Neuronal stem cell (in vitro differentiated cells): Measurements from ENCODE around the gene SUPT3H.

Experiments
- DNase-seq: peaks from one replicate; pipeline ENCODE4 v3.0.0-alpha.2; 2013; ENCODE audit warnings: low spot score
- H2AFZ ChIP-seq: one replicate; pipeline ENCODE4 v1.6.1; 2013; ENCODE audit warnings: mild to moderate bottlenecking, low read length, inconsistent platforms
- H2AK5ac ChIP-seq: 2 replicates; pipeline ENCODE4 v1.6.1; 2013; ENCODE audit warnings: low read depth, mild to moderate bottlenecking, inconsistent platforms, low read length, moderate library complexity, mixed read lengths
- H2BK120ac ChIP-seq: 2 replicates; pipeline ENCODE4 v1.6.1; 2013; ENCODE audit warnings: low read depth, mild to moderate bottlenecking, inconsistent platforms, low read length, moderate library complexity, mixed read lengths
- H2BK12ac ChIP-seq: one replicate; pipeline ENCODE4 v1.6.1; 2013; ENCODE audit warnings: low read length, inconsistent platforms
- H2BK15ac ChIP-seq: 2 replicates; pipeline ENCODE4 v1.6.1; 2013; ENCODE audit warnings: mild to moderate bottlenecking, low read length, inconsistent platforms, mixed read lengths
- H2BK5ac ChIP-seq: one replicate; pipeline ENCODE4 v1.6.1; 2013; ENCODE audit warnings: inconsistent platforms, mild to moderate bottlenecking, low read length, moderate library complexity
- H3K14ac ChIP-seq: one replicate; pipeline ENCODE4 v1.6.1; 2013; ENCODE audit warnings: low read length, inconsistent platforms
- H3K18ac ChIP-seq: 2 replicates; pipeline ENCODE4 v1.6.1; 2013; ENCODE audit warnings: low read length, inconsistent platforms
- H3K23ac ChIP-seq: 2 replicates; pipeline ENCODE4 v1.6.1; 2013; ENCODE audit warnings: low read depth, mild to moderate bottlenecking, mixed read lengths, low read length, inconsistent platforms; ENCODE audit not compliant: poor library complexity
- H3K27ac ChIP-seq: replicated peaks from 3 replicates; pipeline ENCODE4 v1.5.1; 2013; ENCODE audit warnings: low read length, inconsistent platforms
- H3K27me3 ChIP-seq, 3 experiments: 2 replicates each; pipeline ENCODE4 v1.6.1; 2013; ENCODE audit warnings: low read length in 3 of 3, mild to moderate bottlenecking in 2 of 3, inconsistent platforms in 1 of 3, low read depth in 1 of 3, mixed read lengths in 1 of 3, moderate library complexity in 1 of 3; ENCODE audit not compliant: control insufficient read depth in 3 of 3, insufficient read depth in 3 of 3
- H3K36me3 ChIP-seq, 2 donors: replicated peaks in 1 of 2; 2 replicates each; pipeline ENCODE4 v1.6.1; 2013; ENCODE audit warnings: low read length in 2 of 2; ENCODE audit not compliant: control insufficient read depth in 2 of 2, insufficient read depth in 2 of 2
- H3K4ac ChIP-seq: 2 replicates; pipeline ENCODE4 v1.6.1; 2013; ENCODE audit warnings: inconsistent platforms, mild to moderate bottlenecking, low read length, moderate library complexity
- H3K4me1 ChIP-seq, 2 donors: 1 replicate in 1 of 2; 2 replicates in 1 of 2; pipeline ENCODE4 v1.6.1; 2013; ENCODE audit warnings: low read length in 2 of 2, low read depth in 1 of 2; ENCODE audit not compliant: control insufficient read depth in 2 of 2, insufficient read depth in 1 of 2
- H3K4me2 ChIP-seq: one replicate; pipeline ENCODE4 v1.6.1; 2013; ENCODE audit warnings: mild to moderate bottlenecking, low read length, inconsistent platforms; ENCODE audit not compliant: insufficient read depth, poor library complexity, severe bottlenecking
- H3K4me3 ChIP-seq, 2 donors: 2 replicates each; pipeline ENCODE4 v1.5.1; 2013; ENCODE audit warnings: low read length in 2 of 2, mild to moderate bottlenecking in 2 of 2, inconsistent platforms in 1 of 2, moderate library complexity in 1 of 2
- H3K79me1 ChIP-seq: one replicate; pipeline ENCODE4 v1.6.1; 2013; ENCODE audit warnings: low read depth, mild to moderate bottlenecking, inconsistent platforms, low read length, moderate library complexity
- H3K9ac ChIP-seq: one replicate; pipeline ENCODE4 v1.6.1; 2013; ENCODE audit warnings: mild to moderate bottlenecking, low read depth, low read length, inconsistent platforms; ENCODE audit not compliant: poor library complexity
- H3K9me3 ChIP-seq, 2 donors: replicated peaks in 1 of 2; 2 replicates each; pipeline versions ENCODE3 to v1.6.1; 2013; ENCODE audit warnings: low read length in 2 of 2, mild to moderate bottlenecking in 2 of 2, inconsistent platforms in 1 of 2, low read depth in 1 of 2, mixed read lengths in 1 of 2, moderate library complexity in 1 of 2; ENCODE audit not compliant: control insufficient read depth in 2 of 2, insufficient read depth in 1 of 2
- H4K8ac ChIP-seq: one replicate; pipeline ENCODE4 v1.6.1; 2013; ENCODE audit warnings: low read depth, mild to moderate bottlenecking, inconsistent platforms, low read length, moderate library complexity
- H4K91ac ChIP-seq: one replicate; pipeline ENCODE4 v1.6.1; 2013; ENCODE audit warnings: low read length, low read depth, mild to moderate bottlenecking, inconsistent platforms; ENCODE audit not compliant: poor library complexity
- WGBS, 2 donors: extraction: QIAGEN DNeasy Blood & Tissue Kit; methylation state at CpG; one replicate each; pipeline ENCODE4 v1.1.7; 2013; ENCODE audit warnings: missing lambda C conversion rate in 2 of 2, mixed read lengths in 1 of 2; ENCODE audit not compliant: insufficient read length in 2 of 2, insufficient replicate concordance in 1 of 2; ENCODE audit errors: extremely low coverage in 2 of 2; 5-methylcytosine and 5-hydroxymethylcytosine counted together

SUPT3H gene

DNA sequence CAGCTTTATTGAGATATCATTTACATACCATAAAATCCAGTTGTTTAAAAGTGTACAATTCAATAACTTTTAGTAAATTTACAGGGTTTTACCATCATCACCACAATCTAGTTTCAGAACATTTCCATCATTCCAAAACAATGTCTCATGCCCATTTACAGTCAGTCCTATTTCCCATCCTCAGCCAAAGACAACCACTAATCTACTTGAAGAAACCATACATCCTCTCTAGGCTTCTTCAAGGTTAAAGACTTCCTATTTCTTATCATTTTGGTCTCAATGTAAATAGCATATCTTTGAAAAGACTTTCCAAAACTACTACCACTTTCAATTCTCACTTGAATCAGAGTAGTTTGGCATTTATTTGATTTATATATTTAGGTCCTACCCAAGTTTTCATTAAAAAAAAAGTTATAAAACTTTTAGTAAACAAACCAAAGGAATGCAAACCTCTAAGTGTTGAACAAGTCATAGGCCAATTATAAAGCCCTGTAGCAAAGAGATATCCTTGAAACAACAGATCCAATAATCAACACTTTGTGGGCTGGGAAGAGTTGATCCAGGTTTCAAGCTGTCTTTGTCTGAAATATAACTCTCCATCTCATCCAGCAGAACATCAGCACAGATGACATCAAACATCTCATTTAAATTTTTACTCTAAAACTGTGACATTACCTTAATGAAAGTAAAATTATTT lies 260.9 kb downstream of the SUPT3H start:
- H3K27ac ChIP-seq = no peak overlapping the region
- H2BK15ac ChIP-seq = no peak overlapping the region
- H3K23ac ChIP-seq = no peak overlapping the region
- H3K4ac ChIP-seq = no peak overlapping the region
- peaks cover 0 to 2% of the 10 kb centered on the region in 2 donors for H3K4me1 ChIP-seq
- DNase-seq = no peak
- H3K4me3 ChIP-seq = no peak overlapping the region
- H3K4me2 ChIP-seq = no peak overlapping the region
- H3K9ac ChIP-seq = no peak overlapping the region
- H3K14ac ChIP-seq = no peak overlapping the region
- no peak overlapping the region for H4K8ac ChIP-seq
- no peak overlapping the region for H2BK5ac ChIP-seq
- no peak overlapping the region for H2AK5ac ChIP-seq
- no peak overlapping the region for H2BK12ac ChIP-seq
- H2BK120ac ChIP-seq = no peak overlapping the region
- no peak overlapping the region for H4K91ac ChIP-seq
- H3K18ac ChIP-seq = no peak overlapping the region
- H3K36me3 ChIP-seq = no peaks in the 10 kb centered on the region
- no peaks in the 10 kb centered on the region for H3K79me1 ChIP-seq
- no peaks in the 10 kb centered on the region for H3K27me3 ChIP-seq
- no peak overlapping the region for H2AFZ ChIP-seq
- H3K9me3 ChIP-seq = no peaks in the 10 kb centered on the region

DNA sequence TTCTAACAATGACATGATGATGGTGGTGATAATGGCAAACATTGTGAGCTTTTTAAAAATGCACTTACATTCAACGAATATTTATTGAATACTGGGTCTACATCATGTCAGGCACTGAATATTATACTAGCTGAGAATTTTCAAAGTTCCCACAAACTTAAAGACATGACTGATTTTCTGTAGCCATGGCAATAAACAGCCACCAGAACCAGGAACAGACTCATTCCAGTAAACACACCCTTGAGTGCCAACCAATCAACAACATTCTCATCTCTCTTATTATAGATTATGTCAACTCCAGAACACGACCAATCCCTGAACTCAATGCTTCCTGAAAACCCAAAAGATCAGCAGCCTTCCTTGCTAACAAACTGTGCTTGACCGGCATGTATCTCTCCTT lies 262.0 kb downstream of the SUPT3H start:
- H3K79me1 ChIP-seq = no peaks in the 10 kb centered on the region
- peaks cover 0 to 2% of the 10 kb centered on the region in 2 donors for H3K4me1 ChIP-seq
- no peak overlapping the region for H4K8ac ChIP-seq
- H2BK120ac ChIP-seq = no peak overlapping the region
- WGBS, 2 donors = no CpG with 5 or more reads among the region's 3 CpGs
- no peak overlapping the region for H2BK12ac ChIP-seq
- H3K4me3 ChIP-seq = no peak overlapping the region
- no peak overlapping the region for H3K23ac ChIP-seq
- H4K91ac ChIP-seq = no peak overlapping the region
- no peak overlapping the region for H3K4ac ChIP-seq
- H2BK15ac ChIP-seq = no peak overlapping the region
- no peak overlapping the region for H3K9ac ChIP-seq
- no peak overlapping the region for H2AK5ac ChIP-seq
- no peak for DNase-seq
- no peaks in the 10 kb centered on the region for H3K36me3 ChIP-seq
- H3K27me3 ChIP-seq = no peaks in the 10 kb centered on the region
- H3K18ac ChIP-seq = no peak overlapping the region
- H2AFZ ChIP-seq = no peak overlapping the region
- H3K4me2 ChIP-seq = no peak overlapping the region
- no peak overlapping the region for H2BK5ac ChIP-seq
- H3K27ac ChIP-seq = no peak overlapping the region
- no peak overlapping the region for H3K14ac ChIP-seq
- H3K9me3 ChIP-seq = no peaks in the 10 kb centered on the region

DNA sequence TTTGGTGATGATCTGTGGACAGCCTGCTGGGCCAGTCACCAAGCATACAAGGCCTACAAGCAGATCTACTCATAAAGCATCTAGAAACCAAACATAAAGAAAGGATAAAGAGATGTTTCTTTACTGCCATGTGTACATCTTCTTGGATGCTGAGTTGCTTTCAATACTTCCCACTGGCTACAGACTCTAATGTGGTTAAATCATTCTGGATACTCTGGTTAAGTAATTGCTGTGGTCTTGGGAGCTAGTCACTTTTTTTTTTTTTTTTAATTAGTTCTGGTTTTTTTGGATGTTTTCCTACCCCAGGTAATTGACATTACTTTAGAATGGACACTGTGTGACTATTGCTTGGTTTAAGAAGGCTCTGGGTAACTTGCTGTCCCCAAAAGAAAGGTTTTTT lies 265.0 kb downstream of the SUPT3H start:
- H4K91ac ChIP-seq = no peak overlapping the region
- H3K9ac ChIP-seq = no peak overlapping the region
- no peaks in the 10 kb centered on the region for H3K27me3 ChIP-seq
- no peak overlapping the region for H3K14ac ChIP-seq
- H3K23ac ChIP-seq = no peak overlapping the region
- no peak overlapping the region for H2AK5ac ChIP-seq
- no peak for DNase-seq
- no peak overlapping the region for H3K4me3 ChIP-seq
- peaks cover 0 to 2% of the 10 kb centered on the region in 2 donors for H3K4me1 ChIP-seq
- H3K9me3 ChIP-seq = peaks cover 0 to 6% of the 10 kb centered on the region in 2 donors
- H2BK5ac ChIP-seq = no peak overlapping the region
- H4K8ac ChIP-seq = no peak overlapping the region
- no peaks in the 10 kb centered on the region for H3K79me1 ChIP-seq
- no peaks in the 10 kb centered on the region for H3K36me3 ChIP-seq
- no peak overlapping the region for H3K4ac ChIP-seq
- no peak overlapping the region for H2AFZ ChIP-seq
- no peak overlapping the region for H2BK12ac ChIP-seq
- no peak overlapping the region for H2BK15ac ChIP-seq
- no peak overlapping the region for H3K27ac ChIP-seq
- H3K4me2 ChIP-seq = no peak overlapping the region
- H3K18ac ChIP-seq = no peak overlapping the region
- no peak overlapping the region for H2BK120ac ChIP-seq

DNA sequence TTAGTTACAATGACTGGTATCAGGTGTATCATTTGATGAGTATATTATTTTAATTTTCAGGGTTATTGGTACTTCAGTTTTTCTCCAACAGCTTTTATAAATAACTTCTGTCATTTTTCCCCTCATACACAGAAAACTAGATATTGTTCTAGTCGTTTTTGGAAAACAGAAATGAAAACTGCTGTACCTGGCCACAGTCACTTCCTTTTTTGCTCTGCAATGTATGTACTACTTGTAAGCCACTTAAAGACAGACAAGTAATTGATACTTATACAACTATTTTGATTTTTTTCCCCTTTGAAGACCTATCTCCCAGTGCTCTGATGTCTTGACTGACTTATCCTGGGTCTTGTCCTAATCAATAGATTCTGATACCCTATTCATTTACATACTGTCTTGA lies 268.2 kb downstream of the SUPT3H start:
- no peaks in the 10 kb centered on the region for H3K27me3 ChIP-seq
- no peak overlapping the region for H3K9ac ChIP-seq
- H3K14ac ChIP-seq = no peak overlapping the region
- no peak overlapping the region for H2BK120ac ChIP-seq
- H4K8ac ChIP-seq = no peak overlapping the region
- H3K4me3 ChIP-seq = no peak overlapping the region
- H2BK12ac ChIP-seq = no peak overlapping the region
- no peak overlapping the region for H4K91ac ChIP-seq
- H2BK5ac ChIP-seq = no peak overlapping the region
- peaks cover 0 to 2% of the 10 kb centered on the region in 2 donors for H3K4me1 ChIP-seq
- H3K4me2 ChIP-seq = no peak overlapping the region
- no peak overlapping the region for H3K4ac ChIP-seq
- peaks cover 0 to 8% of the 10 kb centered on the region in 2 donors for H3K9me3 ChIP-seq
- H3K23ac ChIP-seq = no peak overlapping the region
- no peaks in the 10 kb centered on the region for H3K36me3 ChIP-seq
- no peaks in the 10 kb centered on the region for H3K79me1 ChIP-seq
- no peak overlapping the region for H2AK5ac ChIP-seq
- H2AFZ ChIP-seq = no peak overlapping the region
- H2BK15ac ChIP-seq = no peak overlapping the region
- H3K18ac ChIP-seq = no peak overlapping the region
- no CpG with 5 or more reads among the region's 1 CpG for WGBS, 2 donors
- no peak for DNase-seq
- no peak overlapping the region for H3K27ac ChIP-seq
